ELR (cell line): Measurements from ENCODE around the gene IRF2BP2.

Experiments
- DNase-seq: peaks from one replicate; pipeline ENCODE4 v3.0.0-alpha.2; 2015; ENCODE audit warnings: low read depth

IRF2BP2 gene

DNA sequence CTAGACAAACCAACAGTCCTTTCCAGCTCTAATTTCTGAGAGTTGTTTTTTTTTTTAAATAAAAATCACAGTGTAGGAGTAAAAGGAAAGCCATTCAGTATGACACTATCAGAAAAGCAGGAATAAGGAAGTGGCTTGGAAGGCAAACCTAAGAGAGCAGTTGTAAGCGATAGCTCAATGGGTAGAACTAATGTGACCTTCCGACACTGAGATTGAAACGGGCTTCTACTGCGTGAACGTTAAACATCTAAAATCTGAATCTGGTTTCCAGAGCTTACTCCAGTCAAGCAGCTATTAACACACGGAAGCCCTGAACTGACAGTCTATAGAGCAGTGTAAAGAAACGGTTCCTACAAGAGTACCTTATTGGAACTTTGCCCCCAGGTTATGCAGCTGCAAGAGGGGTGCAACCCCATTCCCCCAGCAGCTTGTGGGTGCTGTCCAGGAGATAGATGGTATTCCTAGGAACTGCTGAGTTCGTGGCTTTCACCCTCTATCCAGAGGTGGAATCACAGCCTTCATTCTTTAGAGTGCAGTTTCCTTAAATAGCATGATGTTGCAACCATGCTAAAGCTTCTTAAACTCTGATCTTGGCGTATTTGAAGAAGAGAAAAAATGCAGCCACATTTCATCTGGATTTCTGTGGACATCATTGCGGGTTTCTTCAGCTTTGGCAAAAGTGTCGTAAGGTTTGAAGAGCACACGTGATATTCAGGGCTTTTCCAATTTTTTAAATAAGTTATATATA, 3.3 kb upstream of the IRF2BP2 start:
- peak; percentile 49 for DNase-seq

DNA sequence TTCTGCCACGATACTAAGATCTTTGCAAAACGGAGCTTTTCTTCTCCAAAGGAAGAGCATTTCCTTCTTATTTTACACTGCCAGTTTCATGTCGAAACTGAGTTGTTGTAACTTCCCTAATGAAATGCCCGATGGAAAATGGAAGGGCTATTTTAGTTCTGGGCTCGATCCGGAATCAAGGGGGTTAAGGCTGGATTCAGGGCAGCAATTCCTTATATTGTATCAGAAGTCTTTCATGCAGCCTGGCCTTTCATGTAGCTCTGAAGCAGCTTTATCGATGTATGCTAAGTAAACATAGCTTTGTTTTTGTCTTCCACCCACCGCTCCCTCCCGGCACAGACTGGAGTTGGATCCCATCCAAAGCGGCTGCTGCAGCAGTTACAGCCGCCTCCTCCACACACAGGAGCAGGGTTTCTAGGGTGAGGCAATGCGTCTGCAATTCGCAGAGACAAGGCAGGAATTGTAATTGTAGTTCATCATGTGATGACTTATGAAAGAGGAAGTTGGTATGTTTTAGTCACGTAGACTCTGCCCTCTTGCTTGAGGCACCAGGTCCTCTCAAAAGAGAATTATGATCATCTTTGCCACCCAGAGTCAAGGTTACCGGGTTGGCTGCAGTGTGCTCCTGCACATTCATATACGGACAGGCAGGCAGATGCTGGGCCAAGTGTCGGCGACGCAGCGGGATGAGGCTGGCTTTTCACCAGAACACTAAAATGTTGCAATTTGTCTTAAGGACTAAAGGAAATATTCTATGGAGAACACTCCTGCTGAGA, 2.6 kb upstream of the IRF2BP2 start:
- DNase-seq: peak; percentile 99

DNA sequence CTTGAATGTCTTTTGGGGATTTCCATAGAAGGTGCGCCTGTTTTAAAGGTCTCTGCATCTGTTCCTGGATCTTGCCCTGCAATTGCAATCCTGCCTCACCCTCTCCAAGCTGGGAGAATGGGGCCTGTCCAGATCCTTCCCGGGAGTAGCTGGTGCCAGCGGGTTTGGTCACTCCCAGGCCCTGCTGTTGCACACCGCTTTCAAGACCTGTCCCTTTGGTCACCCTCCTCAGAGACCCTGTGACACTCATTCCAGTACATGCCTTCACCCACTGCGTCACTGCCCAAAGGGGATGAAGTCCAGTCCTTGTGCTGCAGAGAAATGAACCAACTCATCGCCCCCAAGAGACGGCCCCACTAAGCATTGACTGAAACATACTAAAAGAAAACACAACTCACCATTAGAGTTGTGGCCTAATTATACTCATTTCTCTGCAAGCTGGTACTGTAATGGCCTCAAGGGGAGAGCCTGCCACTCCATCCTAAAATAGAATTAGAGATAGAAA, 1.9 kb upstream of the IRF2BP2 start:
- no peak for DNase-seq

DNA sequence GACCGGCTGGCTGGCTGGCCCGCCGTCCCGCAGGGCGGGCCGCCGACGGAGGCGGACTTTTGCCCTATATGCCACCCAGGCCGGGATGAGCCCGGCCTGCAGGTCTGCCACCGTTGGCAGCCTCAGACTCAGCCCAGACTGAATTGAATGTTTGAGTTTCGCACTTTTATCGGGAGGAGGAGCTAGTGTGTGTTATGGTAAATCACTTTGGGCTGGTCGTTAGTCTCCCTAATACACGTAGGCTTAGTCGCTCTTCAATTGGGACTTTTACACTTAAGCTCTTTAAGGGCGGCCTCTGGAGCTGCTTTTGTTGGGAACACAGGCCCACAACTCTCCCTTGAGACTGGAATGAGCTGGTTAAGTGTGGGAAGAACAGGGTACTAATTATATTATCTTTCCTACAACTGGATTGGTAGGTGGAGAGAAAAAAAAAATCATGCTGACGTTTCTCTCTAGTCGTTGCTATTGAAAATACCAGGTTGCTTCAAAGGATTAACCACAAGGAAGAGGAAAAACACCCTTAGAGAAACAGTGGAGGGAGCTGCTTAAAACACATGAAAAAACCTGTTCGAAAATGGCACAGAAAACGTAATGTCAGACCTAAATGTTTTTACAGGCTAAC, 1.4 kb upstream of the IRF2BP2 start:
- DNase-seq: peak; percentile 85

DNA sequence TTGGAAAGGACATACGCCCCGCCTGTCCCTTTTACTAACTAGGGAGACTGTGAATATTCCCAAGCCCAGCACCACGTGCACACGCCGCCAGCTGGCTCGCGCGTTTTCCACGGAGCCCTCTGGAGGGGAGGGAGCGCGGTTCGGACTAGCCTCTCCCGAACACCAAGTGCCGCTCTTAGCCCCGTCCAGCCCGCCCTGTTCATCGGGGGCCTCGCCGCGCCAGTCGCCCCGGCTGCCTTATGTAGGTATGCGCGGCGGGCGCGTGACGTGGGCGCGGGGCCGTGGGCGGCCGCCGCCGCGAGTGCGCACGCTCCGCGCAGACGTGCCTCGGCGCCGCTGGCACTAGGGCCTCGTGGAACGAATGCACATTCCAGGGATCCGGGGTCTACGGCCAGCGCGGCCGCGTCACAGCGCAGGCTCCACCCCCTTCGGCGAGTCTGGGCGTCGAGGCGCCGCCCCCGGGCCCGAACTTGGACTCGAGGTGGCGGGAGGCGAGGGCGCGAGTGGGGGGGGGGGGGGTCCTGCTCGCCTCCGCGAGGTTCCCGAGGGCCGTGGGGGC, 767 bp upstream of the IRF2BP2 start:
- peak; percentile 94 for DNase-seq

DNA sequence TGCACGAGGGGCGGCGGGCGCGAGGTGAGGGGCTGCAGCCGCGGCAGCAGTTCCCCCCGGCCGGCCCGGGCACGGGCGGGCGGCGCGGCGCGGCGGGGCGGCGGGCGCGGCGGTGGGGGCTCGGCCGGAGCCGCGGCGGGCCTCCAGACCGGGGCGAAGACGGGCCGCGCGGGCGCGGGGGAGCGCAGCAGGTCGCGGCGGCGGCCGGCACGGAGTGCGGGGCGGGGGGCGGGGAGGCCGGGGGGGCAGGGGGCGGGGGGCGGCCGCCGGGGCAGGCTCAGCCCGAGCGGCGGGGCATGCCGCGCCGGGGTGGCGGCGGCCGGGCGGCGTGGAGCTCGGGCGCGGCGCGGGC, 311 bp downstream of the IRF2BP2 start:
- no peak for DNase-seq

DNA sequence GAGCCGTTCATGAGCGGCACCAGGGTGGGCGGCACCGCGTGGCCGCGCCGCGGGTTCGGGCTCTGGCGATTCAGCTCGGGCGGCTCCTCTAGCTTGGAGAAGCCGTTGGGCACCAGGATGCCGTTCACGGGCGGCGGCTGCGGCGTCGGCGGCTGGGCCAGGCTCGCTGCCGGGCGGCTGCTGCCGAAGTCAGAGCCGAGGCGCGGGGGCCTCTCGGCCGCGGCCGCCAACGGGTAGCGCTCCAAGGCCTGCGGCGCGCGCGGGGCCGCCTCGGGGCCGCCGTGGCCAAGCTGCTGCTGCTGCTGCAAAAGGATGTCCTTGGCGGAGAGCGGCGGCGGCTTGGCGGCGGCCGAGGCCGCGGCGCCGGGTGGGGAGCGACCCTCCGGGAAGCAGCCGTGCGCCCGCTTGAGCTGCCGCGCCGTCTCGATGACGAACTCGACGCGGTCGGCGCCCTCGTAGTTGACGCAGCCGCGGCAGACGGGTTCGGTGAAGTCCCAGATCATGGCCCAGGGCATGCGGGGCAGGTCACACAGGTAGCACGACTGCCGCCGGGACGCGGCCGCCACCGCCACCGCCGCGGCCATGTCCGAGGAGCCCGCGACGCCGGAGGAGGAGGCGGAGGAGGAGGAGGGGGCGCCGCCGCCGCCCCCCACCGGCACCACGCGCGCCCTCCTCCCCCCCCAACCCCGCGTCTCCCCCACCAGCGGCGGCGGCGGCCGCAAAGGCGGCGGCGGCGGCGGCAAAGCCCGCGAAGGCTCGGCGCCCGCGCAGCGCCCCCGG, 877 bp downstream of the IRF2BP2 start:
- DNase-seq: peak; percentile 71

DNA sequence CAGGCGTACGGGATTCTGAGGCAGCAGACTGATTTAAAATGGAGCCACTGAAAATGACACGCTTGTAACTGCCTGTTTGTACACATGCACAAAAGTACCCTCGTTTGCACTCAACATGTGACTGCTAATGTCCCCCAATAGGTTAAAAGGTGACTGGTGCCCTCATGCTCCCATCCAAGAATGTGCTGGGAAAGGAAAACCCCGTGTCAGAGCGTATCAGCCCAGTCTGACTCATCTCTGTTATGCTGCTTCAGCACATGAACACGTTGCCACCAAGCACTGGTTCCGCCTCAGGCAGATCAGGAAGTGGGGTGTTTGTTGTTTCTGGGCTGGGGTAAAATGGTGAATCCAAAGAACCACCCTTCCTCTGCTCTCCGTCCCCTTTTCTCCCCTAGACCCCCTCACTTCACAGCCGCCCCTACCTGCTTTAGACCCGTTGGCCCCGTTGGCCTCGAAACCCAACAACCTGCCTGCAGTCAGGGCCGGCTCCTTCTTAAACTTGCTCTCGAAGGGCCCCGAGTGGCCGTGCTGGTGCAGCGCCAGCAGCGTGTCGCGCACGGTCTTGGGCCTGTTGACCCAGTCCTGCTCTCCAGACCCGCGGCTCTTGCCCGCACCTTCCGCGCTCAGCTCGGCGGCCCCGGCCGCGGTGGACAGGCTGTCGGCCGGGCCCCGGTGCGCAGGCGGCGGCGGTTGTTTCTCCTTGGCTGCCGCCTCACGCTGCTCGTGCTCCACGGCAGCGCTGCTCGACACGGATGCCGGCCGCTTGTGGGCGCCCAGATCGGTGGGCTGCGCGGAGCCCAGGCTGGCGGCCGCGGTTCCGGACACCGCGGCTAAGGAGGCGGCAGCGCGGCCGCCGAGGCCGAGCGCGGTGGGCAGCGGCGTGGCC, 1.7 kb downstream of the IRF2BP2 start:
- DNase-seq: peak; percentile 97

DNA sequence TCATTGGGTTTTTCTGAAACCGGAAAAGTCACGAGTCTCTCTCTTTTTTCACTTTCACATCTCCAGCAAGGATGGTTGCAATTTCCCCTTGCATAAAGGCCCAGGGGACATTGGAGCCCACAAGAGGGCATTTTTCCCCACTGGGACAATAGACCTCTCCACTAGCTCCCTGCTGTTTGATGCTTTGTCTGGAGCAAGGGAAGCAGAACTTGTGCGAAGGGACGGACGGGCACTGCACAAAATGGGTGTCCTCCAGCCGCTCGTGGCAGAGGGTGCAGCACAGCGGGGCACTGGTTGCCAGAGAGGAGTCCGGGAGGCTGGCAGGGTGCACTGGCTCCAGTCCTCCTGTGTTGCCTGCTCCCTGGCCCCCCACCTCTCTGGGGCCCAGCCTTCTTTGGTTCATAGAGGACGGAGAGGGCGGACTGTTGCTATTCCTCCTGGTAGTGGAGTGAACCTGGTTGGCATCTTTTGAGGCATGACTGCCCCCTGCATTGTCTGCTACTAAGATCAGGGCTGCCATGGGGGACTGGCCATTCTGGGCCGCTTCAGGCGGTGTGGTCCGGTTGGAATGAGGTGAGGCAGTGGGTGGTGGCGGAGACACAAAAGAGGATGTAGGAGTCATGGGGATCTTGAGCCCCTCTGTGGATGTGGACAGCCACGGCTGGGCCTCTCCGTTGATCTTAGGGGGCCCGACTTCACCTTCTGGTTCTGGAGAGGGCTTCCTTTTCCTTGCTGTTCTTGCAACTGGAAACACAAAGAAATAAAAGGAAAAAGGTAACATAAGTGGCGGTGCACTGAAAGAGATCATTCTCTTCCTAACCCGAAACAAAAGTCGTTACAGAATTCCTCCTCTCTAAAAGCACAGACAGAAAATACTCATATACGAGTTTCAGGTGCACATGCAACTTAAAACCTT, 2.6 kb downstream of the IRF2BP2 start:
- DNase-seq: peak; percentile 68

DNA sequence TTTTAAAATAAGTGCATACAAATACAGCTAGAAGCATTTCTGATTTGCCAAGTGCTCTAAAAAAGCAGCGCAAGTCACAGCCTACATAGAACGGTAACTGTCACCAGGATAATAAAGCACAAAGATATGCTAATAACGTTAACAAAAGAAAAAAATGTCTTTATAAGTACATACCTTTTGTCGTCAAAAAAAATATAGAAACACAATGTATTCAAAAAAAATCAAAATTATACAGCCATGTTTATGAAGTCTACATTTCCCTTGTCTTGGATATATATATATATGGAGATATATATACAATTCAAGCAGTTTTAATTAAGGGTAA, 3.2 kb downstream of the IRF2BP2 start:
- DNase-seq: no peak

DNA sequence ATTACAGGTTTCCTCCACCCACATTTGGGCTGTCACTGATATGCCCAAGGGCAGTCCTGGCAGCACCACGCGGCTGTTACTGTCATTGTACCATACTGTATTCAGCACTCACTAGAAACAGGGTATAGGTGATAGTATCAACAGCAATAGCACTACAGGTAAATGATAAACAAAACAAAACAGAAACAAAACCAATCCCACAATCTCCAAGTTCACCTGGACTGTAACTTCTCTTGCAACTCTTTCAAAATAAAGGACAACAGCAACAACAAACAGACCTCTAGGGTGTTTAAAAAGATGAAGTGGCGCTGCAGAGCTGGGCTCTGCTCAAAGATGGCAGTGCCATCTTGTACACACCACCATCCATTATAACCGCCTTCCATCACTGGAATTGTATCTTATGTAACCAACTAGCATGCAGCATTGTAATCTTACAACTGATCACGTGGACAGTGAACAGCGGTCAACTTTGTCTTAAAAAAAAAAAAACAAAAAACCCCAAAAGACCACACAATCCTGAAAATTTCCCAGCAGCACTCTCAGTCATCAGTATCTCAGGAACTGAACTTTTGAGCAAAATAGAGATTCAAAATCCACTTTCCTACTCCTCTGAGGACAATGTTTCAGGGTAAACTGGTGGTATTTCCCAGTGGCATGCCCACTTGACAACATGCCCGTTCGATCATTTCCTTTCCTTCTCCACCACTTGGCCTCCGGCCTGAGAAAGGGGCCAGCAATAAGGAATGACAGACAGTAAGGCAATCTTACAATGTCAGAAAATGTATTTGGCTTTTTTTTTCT, 3.8 kb downstream of the IRF2BP2 start:
- DNase-seq: peak; percentile 72

DNA sequence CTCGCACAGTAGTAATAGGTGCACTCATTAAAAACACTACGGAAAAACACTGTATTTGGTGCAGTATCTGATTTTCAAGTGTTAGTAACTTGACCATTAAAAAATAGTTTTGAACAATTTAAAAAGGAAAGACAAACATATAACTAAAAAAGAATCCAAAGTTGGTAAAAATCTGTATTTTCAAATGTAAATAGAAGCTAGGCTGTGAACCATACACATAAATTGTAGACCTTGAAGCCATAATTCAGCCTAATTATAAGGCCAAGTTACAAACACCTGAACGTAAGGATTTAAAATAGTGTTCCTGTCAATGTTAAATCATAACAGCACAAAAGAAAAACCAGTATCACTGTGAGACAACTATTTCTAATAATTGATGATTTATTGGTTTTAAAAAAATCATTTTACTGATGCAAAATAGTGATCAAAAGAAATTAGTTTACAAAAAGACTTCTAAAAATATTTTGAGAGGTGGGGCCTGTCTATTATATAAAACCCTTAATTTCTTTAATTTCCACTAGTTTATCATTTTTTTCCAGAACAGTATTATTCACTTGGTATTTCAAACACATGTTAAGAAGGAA, 4.5 kb downstream of the IRF2BP2 start:
- no peak for DNase-seq

DNA sequence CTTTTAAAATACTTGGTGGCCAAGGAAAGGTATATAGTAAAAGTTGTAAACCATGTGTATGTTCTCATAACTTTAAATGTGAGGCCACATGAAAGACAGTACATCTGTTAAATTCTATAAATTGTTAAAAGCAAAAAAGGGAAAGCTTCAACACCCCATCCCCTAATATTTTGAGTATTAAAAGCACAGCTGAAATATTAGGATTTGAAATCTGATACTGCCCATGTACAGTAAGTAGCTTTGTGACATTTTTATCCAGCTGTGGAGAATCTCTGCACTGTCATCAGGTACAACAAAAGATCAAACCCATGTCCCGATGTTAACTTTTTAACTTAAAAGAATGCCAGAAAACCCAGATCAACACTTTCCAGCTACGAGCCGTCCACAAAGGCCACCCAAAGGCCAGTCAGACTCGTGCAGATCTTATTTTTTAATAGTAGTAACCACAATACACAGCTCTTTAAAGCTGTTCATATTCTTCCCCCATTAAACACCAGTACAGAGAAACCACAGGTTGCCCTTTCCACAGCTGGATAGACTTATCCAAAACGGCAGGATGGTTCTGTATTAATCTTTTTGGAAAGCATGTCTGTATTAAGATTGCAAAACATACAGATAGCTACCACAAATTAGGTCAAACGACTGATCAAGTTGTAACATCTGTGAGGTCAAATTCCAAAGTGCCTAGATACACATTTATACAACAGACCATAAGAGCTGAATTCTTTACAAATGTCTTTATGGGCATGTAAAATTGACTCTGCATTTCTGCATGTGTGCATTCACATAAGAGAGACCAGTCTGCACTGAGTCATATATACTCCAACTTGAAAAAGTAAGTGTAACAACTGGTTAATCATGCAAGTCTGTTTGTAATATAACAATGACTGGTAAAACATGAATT, 5.2 kb downstream of the IRF2BP2 start:
- peak; percentile 88 for DNase-seq

DNA sequence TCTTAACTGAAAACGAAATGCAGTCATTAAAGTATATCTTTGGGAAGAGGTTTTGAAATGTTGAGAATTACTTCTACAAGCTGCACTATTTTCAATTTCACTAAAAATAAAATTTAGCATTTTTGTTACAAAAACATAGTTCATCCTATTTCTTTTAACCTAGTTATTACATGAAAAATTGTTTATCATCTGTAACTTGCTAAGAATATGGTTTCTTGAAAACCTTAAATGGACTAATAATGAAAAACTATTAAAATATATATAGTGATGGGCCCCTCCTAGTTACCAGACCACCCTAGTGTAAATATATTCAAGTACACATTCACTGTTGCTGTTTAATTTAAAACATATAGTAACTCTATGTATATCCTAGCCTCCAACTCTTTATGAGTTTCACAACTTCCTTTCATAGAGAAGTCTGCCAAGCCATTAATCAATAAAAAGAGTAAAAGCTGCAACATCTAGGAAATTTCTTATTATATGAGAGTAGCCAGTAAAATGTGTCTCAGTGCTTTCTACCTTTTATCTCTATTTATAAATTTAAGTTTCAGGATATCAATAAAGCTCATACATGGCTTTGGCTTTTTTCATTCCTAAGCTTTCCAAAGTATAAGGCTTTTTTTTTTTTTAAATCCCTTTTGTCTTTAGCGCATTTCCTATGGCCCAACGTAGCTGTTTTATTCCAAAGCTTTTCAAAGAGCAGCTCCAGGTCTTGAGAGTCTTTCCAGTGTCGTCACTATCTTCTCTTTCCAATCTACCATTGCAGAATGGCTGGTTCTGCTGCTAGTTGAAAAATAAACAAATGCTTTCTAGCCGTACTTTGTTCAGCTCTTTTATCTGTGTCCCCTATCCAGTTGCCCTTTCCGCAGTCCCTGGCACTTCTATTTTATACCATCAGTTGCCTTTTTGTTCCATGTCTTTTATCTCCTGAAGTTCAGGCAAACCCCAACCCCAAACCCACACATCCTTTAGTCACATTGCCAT, 6.5 kb downstream of the IRF2BP2 start:
- peak; percentile 67 for DNase-seq

DNA sequence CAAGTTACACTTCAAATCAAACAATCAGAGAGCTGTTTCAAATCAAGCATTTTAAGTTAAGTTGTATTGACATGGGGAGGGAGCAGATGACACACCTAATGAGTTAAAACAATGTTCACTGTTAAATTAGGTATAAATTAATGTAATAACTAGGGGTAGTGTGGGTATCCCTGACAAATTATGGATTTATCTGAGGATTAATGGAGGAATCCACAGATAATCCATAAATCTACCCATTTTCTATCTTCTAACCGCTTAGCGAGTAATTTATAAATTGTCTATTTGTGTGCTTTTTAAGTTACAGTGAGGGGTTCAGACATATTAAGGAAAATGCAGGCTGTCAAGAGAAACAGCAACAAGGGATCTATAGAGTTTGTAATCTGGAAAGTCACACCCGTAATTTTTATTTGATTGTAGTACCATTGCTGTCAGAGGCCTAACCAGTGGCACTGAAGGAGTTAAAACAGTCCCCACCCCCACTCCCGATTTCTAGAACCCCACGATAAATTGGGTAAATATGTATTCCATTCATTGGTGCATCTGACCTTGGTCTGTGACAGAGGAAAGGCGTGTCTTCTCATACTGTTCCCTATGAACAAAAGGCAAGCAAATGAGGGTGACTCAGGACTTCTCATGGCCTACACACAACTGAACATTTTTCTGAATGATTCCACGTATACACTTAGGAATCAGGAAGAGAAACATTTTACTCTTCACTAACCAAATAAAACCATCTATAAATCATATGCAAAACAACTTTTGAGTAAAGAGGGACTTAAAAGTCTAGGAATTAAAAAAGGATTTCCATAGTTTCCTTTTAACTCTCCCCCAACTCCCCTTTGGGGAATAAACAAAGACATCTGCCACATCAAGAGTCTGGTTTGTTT, 7.4 kb downstream of the IRF2BP2 start:
- peak; percentile 98 for DNase-seq
